Stimulated activated CD4-positive, alpha-beta T cell treated with anti-CD3 and anti-CD28 coated beads, Interleukin-1b, Interleukin-23, amount 100 ng/mL, for 24 hours (primary cell): Measurements from ENCODE around the gene APOBEC4.

ENCODE experiments used
- DNase-seq, 4 experiments: peaks; one replicate each; pipeline ENCODE4 v3.0.0-alpha.2; 2020; ENCODE audit warnings: low read depth in 4 of 4, low spot score in 1 of 4

Gene APOBEC4

DNA sequence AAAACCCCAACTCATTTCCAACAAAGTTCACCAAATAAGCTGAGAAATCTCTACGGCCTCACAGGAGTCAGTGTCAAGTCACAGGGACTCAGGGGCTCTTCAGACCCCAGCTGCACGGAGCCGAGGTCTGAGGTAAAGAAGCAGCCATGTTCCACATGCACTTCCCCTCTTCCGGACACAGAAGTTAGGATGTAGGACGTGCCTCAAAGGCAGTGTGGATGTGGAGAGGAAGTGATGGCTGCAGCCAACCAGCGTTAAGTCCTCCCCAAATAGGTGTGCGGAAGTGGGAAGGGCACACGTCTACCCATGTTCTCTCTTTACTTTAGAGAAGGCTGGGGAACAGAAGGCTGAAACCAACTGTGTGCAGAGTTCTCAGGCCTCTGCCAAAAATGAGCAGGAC is 48.3 kb downstream of the APOBEC4 start:
- DNase-seq = no peak

GRCh38 chr1:183604038-183604808 is 48.9 kb downstream of the APOBEC4 start:
- DNase-seq = no peak

DNA sequence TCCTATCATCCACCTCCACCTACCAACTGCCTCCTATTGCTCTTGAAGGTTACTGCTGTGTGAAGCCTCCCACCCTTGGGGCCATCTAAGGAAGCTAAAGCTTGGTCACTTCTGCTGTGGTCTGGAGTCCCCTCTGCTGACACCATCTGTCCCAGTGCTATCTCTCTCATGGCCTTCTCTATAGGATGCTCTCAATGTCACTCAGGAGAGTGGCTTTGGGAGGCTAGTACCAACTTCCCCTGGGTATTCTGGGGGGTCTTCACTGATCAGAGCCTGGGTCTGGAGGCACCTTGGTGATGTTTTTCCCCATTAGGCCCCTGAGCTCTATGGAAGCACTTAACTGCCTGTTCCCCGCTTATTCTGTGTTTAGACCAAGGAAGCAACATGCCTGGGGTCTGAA is 50.6 kb downstream of the APOBEC4 start:
- DNase-seq = no peak

DNA sequence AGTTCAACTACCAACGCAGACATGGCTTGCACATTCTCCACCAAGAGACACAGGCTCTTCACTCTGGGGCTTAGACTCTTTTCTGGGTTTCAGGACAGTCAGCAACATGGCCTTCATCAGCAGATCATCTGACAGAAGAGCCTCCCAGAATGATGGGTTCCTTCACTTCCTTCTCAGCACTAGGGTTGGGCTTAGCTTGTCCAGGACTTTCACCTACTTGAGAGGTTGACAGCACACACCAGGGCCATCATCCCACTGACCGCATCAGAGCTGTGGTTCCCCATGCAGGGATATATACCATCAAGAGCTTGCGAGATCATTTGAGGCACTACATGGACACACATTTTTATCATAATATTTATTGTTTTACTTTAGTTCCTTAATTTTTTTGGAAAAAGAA is 52.5 kb downstream of the APOBEC4 start:
- no peak for DNase-seq

GRCh38 chr1:183600136-183600535 is 53.0 kb downstream of the APOBEC4 start:
- no peak for DNase-seq

DNA sequence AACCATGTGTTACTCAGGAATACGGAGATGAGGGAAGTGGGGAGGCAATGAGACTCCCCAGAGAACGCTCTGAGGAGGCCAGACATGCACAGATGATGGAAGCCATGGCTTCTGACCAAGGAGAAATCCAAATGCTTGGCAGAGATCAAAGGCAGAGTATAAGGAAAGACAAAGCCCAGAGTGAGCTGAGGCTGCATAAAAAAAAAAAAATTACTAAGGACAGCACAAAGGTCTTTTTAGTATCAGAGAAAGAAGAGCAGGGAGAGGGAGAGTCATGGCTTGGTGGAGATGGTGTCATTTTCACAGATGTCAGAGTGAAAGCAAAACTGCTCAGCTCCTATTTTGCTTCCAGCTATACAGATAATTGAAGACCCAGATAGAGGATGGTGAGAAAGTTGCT is 54.7 kb downstream of the APOBEC4 start:
- no peak for DNase-seq

GRCh38 chr1:183597656-183598347 is 55.3 kb downstream of the APOBEC4 start:
- no peak for DNase-seq

- DNase-seq = no peak
These were observed 56.6 kb downstream of the APOBEC4 start for GRCh38 chr1:183596500-183596899.
